Cardiac septum (tissue), 1 donor: ENCODE data around the gene C20orf173. TPM values are rescaled to one million over a fixed set of nuclear protein-coding genes. Genes with fewer than 3 reads are reported as not detected.

Source experiments
- DNase-seq: peaks from one replicate; pipeline ENCODE4 v3.0.0-alpha.2; 2020; ENCODE audit warnings: low spot score
- intact Hi-C: fragments of 100-400 bp; cut with DNase I; formaldehyde crosslinking; loops from one replicate; pipeline ENCODE4 v1.14.0; 2022
- total RNA-seq: library from RNA; stranded (reverse); fragmentation: NEBNext Ultra II Directional; extraction: Animal tissue kit (Norgen Biotek cat#: 25700); gene quantifications from one replicate; pipeline ENCODE4 v1.2.1, GENCODE V29; 2021
- donor health status: DM: no; HTN: no; CAD: no.

The C20orf173 gene
- total RNA-seq, 1 donor from 2014 or later, result not detected

- DNase-seq, result no peak
- intact Hi-C loops, result no loop called here
Measured at GRCh38 chr20:35478804-35479472, 50.5 kb downstream of the C20orf173 start.

Other genes starting within 250 kb of the C20orf173 start
- gene EIF6, start 244.9 kb downstream of the C20orf173 start, total RNA-seq, result 41.2 TPM
- not detected for gene FAM83C, start 237.2 kb downstream of the C20orf173 start, total RNA-seq
- 71.0 TPM for gene UQCC1, start 117.7 kb downstream of the C20orf173 start, total RNA-seq
- gene GDF5, start 91.4 kb downstream of the C20orf173 start, total RNA-seq, result not detected
- 14.9 TPM for gene CEP250, start 74.1 kb downstream of the C20orf173 start, total RNA-seq
- gene ERGIC3, start 12.4 kb upstream of the C20orf173 start, total RNA-seq, result 91.2 TPM
- gene SPAG4, start 86.2 kb upstream of the C20orf173 start, total RNA-seq, result 3.5 TPM
- 77.9 TPM for gene CPNE1, start 135.2 kb upstream of the C20orf173 start, total RNA-seq
- 44.4 TPM for gene RBM12, start 135.2 kb upstream of the C20orf173 start, total RNA-seq
- gene NFS1, start 169.7 kb upstream of the C20orf173 start, total RNA-seq, result 55.0 TPM
- 176 TPM for gene ROMO1, start 169.8 kb upstream of the C20orf173 start, total RNA-seq
- 167 TPM for gene RBM39, start 212.6 kb upstream of the C20orf173 start, total RNA-seq
- 28.9 TPM for gene PHF20, start 242.4 kb upstream of the C20orf173 start, total RNA-seq